8988T (cell line): Measurements from ENCODE around the gene LILRA5.
"Not testable (repeated sequence)": the region's sequence is repeated elsewhere in the genome, so short reads cannot be mapped to it uniquely, and the experiment has no call there.

Source experiments
- DNase-seq: peaks from one replicate; pipeline ENCODE4 v3.0.0; 2011

The LILRA5 gene

GRCh38 chr19:54312436-54313377, at the start of gene LILRA5:
LILRA5 (minus strand) TSS chr19:54313166; CDS start chr19:54313019, 147 bp downstream.
- DNase-seq, result no peak

DNA sequence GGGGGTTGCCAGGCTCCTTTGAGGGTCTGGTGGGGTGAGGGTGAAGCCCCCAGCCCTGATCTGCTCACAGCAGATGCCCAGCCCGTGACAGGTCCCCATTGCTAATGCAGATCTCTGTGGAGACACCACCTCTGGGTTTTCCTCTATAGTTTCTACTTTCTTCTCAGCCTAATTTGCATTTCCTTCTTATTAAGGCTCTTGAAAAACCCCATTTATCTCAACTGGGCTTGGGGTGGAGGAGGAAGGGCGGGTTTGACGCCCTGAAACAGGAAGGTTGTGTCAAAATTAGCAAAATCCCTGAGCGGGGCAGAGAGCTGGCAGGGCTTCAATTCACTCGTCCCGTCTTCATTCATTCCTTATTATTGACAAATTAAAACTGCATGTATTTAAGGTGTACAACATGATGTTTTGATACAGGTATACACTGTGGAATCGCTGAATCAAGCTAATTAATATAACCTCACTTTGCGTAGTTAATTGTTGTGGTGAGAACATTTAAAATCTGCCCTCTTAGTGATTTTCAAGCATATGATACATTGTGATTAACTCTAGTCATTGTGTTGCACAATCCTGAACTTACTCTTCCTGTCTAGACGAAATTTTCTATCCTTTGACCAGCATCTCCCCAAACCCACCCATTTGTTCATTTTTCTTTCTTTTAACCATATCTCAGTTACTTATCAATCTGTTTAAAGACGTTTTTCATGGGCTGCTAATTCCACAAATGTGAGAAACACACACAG, 48.9 kb upstream of the LILRA5 start:
- not testable (repeated sequence) for DNase-seq

- not testable (repeated sequence) for DNase-seq
These were observed 46.3 kb upstream of the LILRA5 start for GRCh38 chr19:54359149-54359820.

- no peak for DNase-seq
These were observed 44.4 kb upstream of the LILRA5 start for GRCh38 chr19:54357381-54357780.

GRCh38 chr19:54356444-54357056, 43.6 kb upstream of the LILRA5 start:
- no peak for DNase-seq

GRCh38 chr19:54355675-54356074, 42.7 kb upstream of the LILRA5 start:
- no peak for DNase-seq

DNA sequence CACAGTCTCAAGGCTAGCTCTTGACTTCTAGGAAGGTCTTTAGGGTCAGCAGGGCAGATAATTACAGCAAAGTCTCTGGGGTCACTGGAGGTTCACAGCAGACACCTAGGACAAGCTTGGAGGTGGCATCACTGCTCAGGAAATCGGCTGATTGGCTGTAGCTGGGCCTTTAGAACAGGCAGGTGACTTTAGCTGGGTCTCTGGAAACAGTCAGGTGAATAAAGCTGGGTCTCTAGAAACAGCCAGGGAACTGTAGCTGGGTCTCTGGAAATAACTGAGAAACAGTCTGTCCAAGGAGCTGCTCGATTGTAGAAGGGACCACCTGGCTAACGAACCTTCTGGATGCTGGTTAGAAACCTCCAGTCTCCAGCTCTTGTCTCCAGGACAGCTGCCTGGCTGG, 41.8 kb upstream of the LILRA5 start:
- DNase-seq, result no peak

DNA sequence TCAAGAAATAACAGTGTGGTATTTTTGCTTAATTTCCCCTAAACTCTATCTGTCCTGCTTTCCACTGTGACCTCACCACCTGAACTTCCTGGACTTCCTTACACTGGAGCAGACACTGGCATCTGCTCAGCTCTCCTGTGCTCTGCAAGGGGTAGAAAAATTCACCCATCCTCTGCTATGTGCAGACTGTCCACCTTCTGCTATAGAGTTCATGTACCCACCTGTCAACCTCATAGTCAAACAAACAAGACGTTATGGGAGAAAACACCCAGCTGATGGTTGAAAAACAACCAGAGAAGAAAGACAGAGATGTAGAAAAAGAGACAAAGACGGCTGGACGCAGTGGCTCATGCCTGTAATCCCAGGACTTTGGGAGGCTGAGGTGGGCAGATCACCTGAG, 39.6 kb upstream of the LILRA5 start:
- DNase-seq, result no peak

- DNase-seq, result no peak
These were observed 39.1 kb upstream of the LILRA5 start for GRCh38 chr19:54352041-54352440.

- DNase-seq, result no peak
These were observed 38.5 kb upstream of the LILRA5 start for GRCh38 chr19:54351474-54351873.

GRCh38 chr19:54345938-54346386, 33.0 kb upstream of the LILRA5 start:
- DNase-seq, result no peak

DNA sequence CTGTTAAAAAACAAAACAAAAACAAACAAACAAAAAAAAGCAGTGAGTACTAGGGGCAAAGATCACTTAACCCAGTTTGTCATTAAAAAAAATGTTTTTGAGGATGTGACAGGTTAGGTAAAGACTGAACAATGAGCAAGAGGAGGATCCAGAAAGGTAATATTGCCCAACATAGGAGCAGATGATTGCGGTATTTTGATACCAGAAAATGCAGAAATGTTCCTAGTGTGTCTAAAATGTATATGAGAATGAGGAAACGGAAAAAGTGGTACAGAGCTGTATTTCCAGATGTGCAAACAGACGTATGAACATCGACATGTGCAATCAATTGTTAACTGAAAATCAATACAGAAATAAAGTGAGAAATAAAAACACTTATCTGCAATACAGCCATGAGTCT, 30.9 kb upstream of the LILRA5 start:
- no peak for DNase-seq

DNA sequence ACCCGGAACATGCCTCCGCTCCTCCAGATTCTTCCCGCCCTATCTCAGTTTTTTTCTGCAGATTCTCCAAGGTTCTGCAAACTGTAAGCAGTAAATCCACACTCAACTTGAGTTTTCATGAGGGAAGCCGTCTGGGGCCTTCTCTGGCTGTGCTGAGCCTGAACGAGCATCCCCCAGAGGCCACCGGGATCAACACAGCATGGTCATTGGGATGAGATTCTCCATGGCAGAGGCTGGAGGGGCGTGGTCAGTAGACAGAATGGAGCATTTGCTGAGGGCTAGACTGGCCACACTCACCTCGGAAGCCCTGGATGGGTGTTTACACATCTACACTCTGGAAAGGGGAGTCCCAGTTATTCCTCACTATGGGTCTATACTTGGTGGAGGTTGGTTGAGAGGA, 28.3 kb upstream of the LILRA5 start:
- no peak for DNase-seq

DNA sequence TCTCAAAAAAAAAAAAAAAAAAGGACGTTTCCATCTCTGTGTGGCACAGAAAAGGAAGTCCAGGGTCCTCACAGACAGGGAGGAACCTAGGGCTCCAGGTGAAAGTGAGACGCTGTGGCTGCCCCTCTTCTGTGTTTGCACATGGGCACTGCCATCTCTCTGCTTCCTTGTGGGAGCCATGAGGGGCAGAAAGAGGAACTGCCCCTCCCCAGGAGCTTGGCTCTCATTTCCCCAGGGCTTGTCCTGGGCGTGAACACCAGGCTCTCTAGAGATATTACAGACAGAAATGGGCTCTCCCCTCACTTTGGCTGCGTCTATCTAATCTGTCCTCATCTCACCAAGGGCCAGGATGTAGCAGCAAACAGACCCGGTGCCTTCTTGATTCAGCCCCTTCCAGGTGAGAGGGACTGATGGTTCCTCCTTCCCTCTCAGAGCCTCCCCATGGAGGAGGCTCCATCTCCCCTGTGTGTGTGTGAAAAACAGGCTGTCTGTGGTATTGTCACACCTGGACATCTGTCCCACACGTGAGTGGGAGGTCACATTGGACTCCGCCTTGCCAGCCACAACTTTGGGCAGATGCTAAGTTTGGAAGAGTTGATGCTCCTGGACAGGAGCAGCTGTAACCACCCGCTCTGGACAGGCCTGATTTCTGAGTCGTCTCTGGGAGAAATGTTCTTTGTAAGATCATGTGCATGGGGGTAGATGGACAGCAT, 26.8 kb upstream of the LILRA5 start:
- no peak for DNase-seq

- DNase-seq, result no peak
These were observed 25.6 kb upstream of the LILRA5 start for GRCh38 chr19:54338521-54338920.

DNA sequence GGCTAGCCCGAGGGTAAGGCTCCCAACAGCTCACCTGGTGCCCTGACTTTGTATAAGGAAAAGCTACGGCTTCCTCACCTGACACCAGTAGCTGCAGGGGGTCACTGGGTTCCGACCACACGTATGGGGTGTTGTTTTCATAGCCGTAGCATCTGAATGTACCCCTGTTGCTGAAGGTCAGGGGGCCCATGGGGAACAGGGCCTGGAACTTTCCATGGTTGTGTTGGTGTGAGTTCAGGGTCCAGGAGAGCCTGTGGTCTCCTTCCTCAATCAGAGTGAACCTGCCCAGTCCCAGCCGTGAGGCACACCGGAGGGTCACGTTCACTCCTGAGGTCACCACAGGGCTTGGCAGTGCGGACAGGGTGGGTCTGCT, 24.9 kb upstream of the LILRA5 start:
- DNase-seq, result no peak

- no peak for DNase-seq
These were observed 24.2 kb upstream of the LILRA5 start for GRCh38 chr19:54336893-54337857.

GRCh38 chr19:54335979-54336892, 23.3 kb upstream of the LILRA5 start:
- no peak for DNase-seq

GRCh38 chr19:54335164-54335563, 22.2 kb upstream of the LILRA5 start:
- DNase-seq, result no peak
